H1 (cell line): ENCODE results near the gene MXI1. TPM values are rescaled to one million over a fixed set of nuclear protein-coding genes. Genes with fewer than 3 reads are reported as not detected.

ENCODE experiments used
- EP300 ChIP-seq, 2 experiments: IDR thresholded peaks; 1 replicate in 1 of 2; 2 replicates in 1 of 2; pipeline ENCODE4 v1.6.1; 2011 to 2012; ENCODE audit warnings: low read depth in 2 of 2, low read length in 2 of 2, mild to moderate bottlenecking in 2 of 2, borderline replicate concordance in 1 of 2, inconsistent platforms in 1 of 2, moderate library complexity in 1 of 2
- JUND ChIP-seq: IDR thresholded peaks from 2 replicates; pipeline ENCODE4 v1.6.1; 2011; ENCODE audit warnings: mild to moderate bottlenecking, improper control_type of control experiment, low read length
- KDM4A ChIP-seq: IDR thresholded peaks from one replicate; pipeline ENCODE4 v1.7.1; 2012; ENCODE audit warnings: low read depth, mild to moderate bottlenecking, moderate library complexity, low read length, inconsistent platforms; ENCODE audit not compliant: severe bottlenecking
- SAP30 ChIP-seq: fragments of 300-600 bp; sonication (generic); IDR thresholded peaks from 2 replicates; pipeline ENCODE4 v1.7.1; 2012; ENCODE audit warnings: low read length, moderate library complexity, mild to moderate bottlenecking, inconsistent platforms; ENCODE audit not compliant: insufficient read depth, insufficient replicate concordance
- polyA plus RNA-seq, 7 experiments: library from polyadenylated mRNA; depleted of rRNA in 3 of 7; stranded (reverse) in 5 of 7; unstranded in 2 of 7; fragments of >200 nt in 5 of 7; fragments of 200-250 nt in 2 of 7; gene quantifications; 1 replicate in 5 of 7; 2 replicates in 1 of 7; 4 replicates in 1 of 7; pipeline versions ENCODE4 v1.2.1 to v1.2.3, GENCODE V29; 2011 to 2013; ENCODE audit warnings: missing spikeins in 2 of 7, mixed read lengths in 2 of 7
- total RNA-seq: library from RNA; stranded (reverse); fragmentation: NEBNext Ultra II Directional; extraction: Animal tissue kit (Norgen Biotek cat#: 25700); gene quantifications from 2 replicates; pipeline ENCODE4 v1.2.1, GENCODE V29; 2021
- TF ChIP-seq, protein P1 (sequence below), 3 experiments: IDR thresholded peaks; 1 replicate in 2 of 3; 2 replicates in 1 of 3; pipeline versions ENCODE4 v1.5.1 to v1.6.1; 2011; ENCODE audit warnings: low read length in 3 of 3, mild to moderate bottlenecking in 3 of 3, inconsistent platforms in 2 of 3, low read depth in 1 of 3, moderate library complexity in 1 of 3; ENCODE audit not compliant: insufficient read depth in 1 of 3; ENCODE audit errors: control extremely low read depth in 1 of 3

MXI1 gene
- total and polyA plus RNA-seq, 2 of the 8 experiments (the other 6 are each of a cell fraction or from before 2014, with no cell fraction given) = 5.7 to 8.8 TPM

DNA sequence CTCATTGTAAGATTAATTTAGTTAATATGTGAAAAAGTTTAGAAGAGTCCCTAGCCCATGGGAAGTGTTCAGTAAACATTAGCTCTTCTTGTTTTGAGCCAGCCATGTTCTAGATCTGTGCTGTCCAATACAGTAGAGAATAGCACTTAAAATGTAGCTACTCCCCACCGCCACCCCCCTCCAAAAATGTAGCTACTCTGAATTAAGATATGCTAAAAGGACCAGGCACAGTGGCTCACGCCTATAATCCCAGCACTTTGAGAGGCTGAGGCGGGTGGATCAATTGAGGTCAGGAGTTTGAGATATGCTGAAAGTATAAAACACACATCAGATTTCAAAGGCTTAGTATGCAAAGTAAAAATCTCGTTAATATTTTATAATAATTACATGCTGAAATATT lies 47.3 kb upstream of the MXI1 start (continued):
- no peak for TF ChIP-seq SAP30
- no peak for TF ChIP-seq EP300 (IDR thresholded peaks at IDR 0.05; ENCODE audit: borderline replicate concordance in 1 of 2, low read depth in 2 of 2, low read length in 2 of 2)
- TF ChIP-seq JUND = no peak
- TF ChIP-seq KDM4A = no peak
- TF ChIP-seq, protein P1, sequence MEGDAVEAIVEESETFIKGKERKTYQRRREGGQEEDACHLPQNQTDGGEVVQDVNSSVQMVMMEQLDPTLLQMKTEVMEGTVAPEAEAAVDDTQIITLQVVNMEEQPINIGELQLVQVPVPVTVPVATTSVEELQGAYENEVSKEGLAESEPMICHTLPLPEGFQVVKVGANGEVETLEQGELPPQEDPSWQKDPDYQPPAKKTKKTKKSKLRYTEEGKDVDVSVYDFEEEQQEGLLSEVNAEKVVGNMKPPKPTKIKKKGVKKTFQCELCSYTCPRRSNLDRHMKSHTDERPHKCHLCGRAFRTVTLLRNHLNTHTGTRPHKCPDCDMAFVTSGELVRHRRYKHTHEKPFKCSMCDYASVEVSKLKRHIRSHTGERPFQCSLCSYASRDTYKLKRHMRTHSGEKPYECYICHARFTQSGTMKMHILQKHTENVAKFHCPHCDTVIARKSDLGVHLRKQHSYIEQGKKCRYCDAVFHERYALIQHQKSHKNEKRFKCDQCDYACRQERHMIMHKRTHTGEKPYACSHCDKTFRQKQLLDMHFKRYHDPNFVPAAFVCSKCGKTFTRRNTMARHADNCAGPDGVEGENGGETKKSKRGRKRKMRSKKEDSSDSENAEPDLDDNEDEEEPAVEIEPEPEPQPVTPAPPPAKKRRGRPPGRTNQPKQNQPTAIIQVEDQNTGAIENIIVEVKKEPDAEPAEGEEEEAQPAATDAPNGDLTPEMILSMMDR (IDR thresholded peaks at IDR 0.05; ENCODE audit: control extremely low read depth in 1 of 3, insufficient read depth in 1 of 3, low read depth in 1 of 3, low read length in 3 of 3) = no peak
